HCT116 (cell line): ENCODE results near the gene COBLL1. TPM values are rescaled to one million over a fixed set of nuclear protein-coding genes. Genes with fewer than 3 reads are reported as not detected.

Source experiments
- ATAC-seq: fragments of 200-7000 bp; cut with Tn5 transposase; 2 replicates; pipeline ENCODE4 v1.9.1; 2020; ENCODE audit warnings: mild to moderate bottlenecking, moderate library complexity
- BruUV-seq: library from RNA; stranded (reverse); fragments of 400-500 nt; replicated peaks from 2 replicates; lab custom pipeline; 2021; lab: Mats Ljungman, UMichigan
- CTCF ChIA-PET: fragments of 300-600 bp; sonication (Branson Sonifier 250); formaldehyde crosslinking; loops from one replicate; lab custom pipeline; 2021; ENCODE audit warnings: antibody characterized with exemption; lab: Charles Lee
- POLR2A ChIA-PET: fragments of 300-600, 350-600 bp; sonication (Branson Sonifier 250); formaldehyde crosslinking; loops from one replicate; lab custom pipeline; 2021; ENCODE audit warnings: antibody characterized with exemption; lab: Charles Lee
- RAD21 ChIA-PET, 2 experiments: fragments of 300-600 bp; sonication (Branson Sonifier 250); formaldehyde crosslinking; loops; one replicate each; lab custom pipeline; 2023; ENCODE audit warnings: low total read pairs in 2 of 2; ENCODE audit not compliant: uncharacterized antibody in 2 of 2, unreplicated experiment in 2 of 2, low non-redundant PET in 1 of 2; lab: Charles Lee
- DNase-seq: peaks from one replicate; pipeline ENCODE4 v3.0.0-alpha.2; 2010; ENCODE audit warnings: low read depth, low spot score
- H2AFZ ChIP-seq: fragments of 200-600 bp; shearing (Covaris generic), sonication (generic); 2 replicates; pipeline ENCODE4 v1.6.1; 2017; ENCODE audit warnings: low read depth, mixed run types, mixed read lengths, antibody characterized with exemption, low read length; ENCODE audit not compliant: poor library complexity, severe bottlenecking
- H3K27ac ChIP-seq: 2 replicates; pipeline ENCODE4 v1.5.1; 2012; ENCODE audit warnings: low read depth, low read length
- H3K27me3 ChIP-seq: fragments of 200-600 bp; sonication (generic); 2 replicates; pipeline ENCODE4 v1.6.1; 2016; ENCODE audit warnings: mixed run types, low read length, mixed read lengths; ENCODE audit not compliant: insufficient read depth
- H3K36me3 ChIP-seq, 2 experiments: fragments of 200-500 bp in 1 of 2; fragments of 200-600 bp in 1 of 2; sonication (Bioruptor generic) in 1 of 2; sonication (generic) in 1 of 2; 2 replicates each; pipeline versions ENCODE4 v1.5.1 to v1.6.1; 2014 to 2016; ENCODE audit warnings: low read length in 2 of 2, inconsistent platforms in 1 of 2, mixed read lengths in 1 of 2, mixed run types in 1 of 2; ENCODE audit not compliant: insufficient read depth in 2 of 2, control insufficient read depth in 1 of 2
- H3K4me1 ChIP-seq, 2 experiments: fragments of 200-600 bp in 1 of 2; sonication (generic) in 1 of 2; 2 replicates each; pipeline versions ENCODE4 v1.5.1 to v1.6.1; 2012 to 2017; ENCODE audit warnings: low read length in 2 of 2, inconsistent platforms in 1 of 2, mild to moderate bottlenecking in 1 of 2, mixed read lengths in 1 of 2, mixed run types in 1 of 2, moderate library complexity in 1 of 2; ENCODE audit not compliant: insufficient read depth in 2 of 2, control insufficient read depth in 1 of 2
- H3K4me2 ChIP-seq: fragments of 200-600 bp; sonication (generic); 2 replicates; pipeline ENCODE4 v1.6.1; 2017; ENCODE audit warnings: mixed run types, low read length, mixed read lengths
- H3K4me3 ChIP-seq, 2 experiments: fragments of 200-600 bp in 1 of 2; sonication (generic) in 1 of 2; replicated peaks in 1 of 2; 2 replicates each; pipeline ENCODE4 v1.5.1; 2011 to 2016; ENCODE audit warnings: low read length in 2 of 2, control low read depth in 1 of 2, low read depth in 1 of 2, mild to moderate bottlenecking in 1 of 2, mixed read lengths in 1 of 2, mixed run types in 1 of 2
- H3K79me2 ChIP-seq: fragments of 200-600 bp; sonication (generic); 2 replicates; pipeline ENCODE4 v1.6.1; 2017; ENCODE audit warnings: mild to moderate bottlenecking, mixed run types, low read length, moderate library complexity, mixed read lengths; ENCODE audit not compliant: insufficient read depth
- H3K9ac ChIP-seq: fragments of 200-600 bp; sonication (generic); 2 replicates; pipeline ENCODE4 v1.6.1; 2016; ENCODE audit warnings: low read length, mixed read lengths
- H3K9me2 ChIP-seq: fragments of 200-600 bp; sonication (generic), shearing (Covaris generic); 2 replicates; pipeline ENCODE4 v1.6.1; 2017; ENCODE audit warnings: mixed run types, mild to moderate bottlenecking, moderate library complexity; ENCODE audit not compliant: insufficient read depth
- H3K9me3 ChIP-seq, 2 experiments: fragments of 200-500 bp in 1 of 2; fragments of 200-600 bp in 1 of 2; sonication (Bioruptor generic) in 1 of 2; sonication (generic) in 1 of 2; 2 replicates each; pipeline ENCODE4 v1.6.1; 2014 to 2017; ENCODE audit warnings: low read length in 2 of 2, mixed read lengths in 2 of 2, inconsistent platforms in 1 of 2, low read depth in 1 of 2, mild to moderate bottlenecking in 1 of 2, mixed run types in 1 of 2, moderate library complexity in 1 of 2; ENCODE audit not compliant: control insufficient read depth in 1 of 2, insufficient read depth in 1 of 2
- H4K20me1 ChIP-seq: fragments of 200-600 bp; sonication (generic), shearing (Covaris generic); 2 replicates; pipeline ENCODE4 v1.6.1; 2017; ENCODE audit warnings: mixed run types, mild to moderate bottlenecking, moderate library complexity; ENCODE audit not compliant: insufficient read depth
- CBX3 ChIP-seq: IDR thresholded peaks from 2 replicates; pipeline ENCODE4 v1.6.1; 2012; ENCODE audit warnings: low read depth
- CEBPB ChIP-seq: IDR thresholded peaks from 2 replicates; pipeline ENCODE4 v1.6.1; 2012; ENCODE audit warnings: low read depth
- CTCF ChIP-seq, 3 experiments: fragments of 200-600 bp in 1 of 3; sonication (generic) in 1 of 3; IDR thresholded peaks in 2 of 3; conservative IDR thresholded peaks in 1 of 3; 2 replicates each; pipeline ENCODE4 v1.5.1; 2012 to 2017; ENCODE audit warnings: low read depth in 2 of 3, low read length in 2 of 3, antibody characterized with exemption in 1 of 3, borderline replicate concordance in 1 of 3, control low read depth in 1 of 3, mild to moderate bottlenecking in 1 of 3, mixed read lengths in 1 of 3, mixed run types in 1 of 3, moderate library complexity in 1 of 3; ENCODE audit not compliant: insufficient read depth in 1 of 3
- JUND ChIP-seq: IDR thresholded peaks from 2 replicates; pipeline ENCODE4 v1.6.1; 2012
- POLR2A ChIP-seq: IDR thresholded peaks from 2 replicates; pipeline ENCODE4 v1.7.0; 2011; ENCODE audit warnings: borderline replicate concordance; ENCODE audit not compliant: insufficient read depth, insufficient read length; ENCODE audit errors: extremely low read depth
- REST ChIP-seq: IDR thresholded peaks from 2 replicates; pipeline ENCODE4 v1.6.1; 2012; ENCODE audit warnings: low read depth
- SRF ChIP-seq: IDR thresholded peaks from 2 replicates; pipeline ENCODE4 v1.6.1; 2012; ENCODE audit warnings: low read depth
- TCF7L2 ChIP-seq: IDR thresholded peaks from 2 replicates; pipeline ENCODE4 v1.7.0; 2011; ENCODE audit warnings: borderline replicate concordance, inconsistent platforms; ENCODE audit not compliant: insufficient read depth, insufficient read length; ENCODE audit errors: extremely low read depth
- ZNF274 ChIP-seq: fragments of 200-500 bp; sonication (Bioruptor generic); IDR thresholded peaks from 2 replicates; pipeline ENCODE4 v1.6.1; 2014; ENCODE audit warnings: mild to moderate bottlenecking, low read depth, low read length, inconsistent platforms
- intact Hi-C: fragments of 100-400 bp; cut with micrococcal nuclease; formaldehyde crosslinking; loops from 2 replicates; pipeline ENCODE4 v1.10.0; 2022
- total RNA-seq: library from RNA; stranded (reverse); gene quantifications from one replicate; pipeline ENCODE4 v1.2.1, GENCODE V29; 2021; ENCODE audit not compliant: unreplicated experiment
- TF ChIP-seq, protein P1 (sequence below): IDR thresholded peaks from 2 replicates; pipeline ENCODE4 v1.6.1; 2012
- TF ChIP-seq, protein P2 (sequence below): IDR thresholded peaks from 2 replicates; pipeline ENCODE4 v1.6.1; 2012

Gene COBLL1
- total RNA-seq, 1 experiment from 2014 or later = 3.6 TPM

- ChIA-PET CTCF (no interaction called here), RAD21 (no interaction called here), POLR2A (no interaction called here)
- BruUV-seq = no TSS peak
- H3K9me3 ChIP-seq = no peaks in the 10 kb centered on the region
- no peaks in the 10 kb centered on the region for H4K20me1 ChIP-seq
- H3K9ac ChIP-seq = no peak overlapping the region
- no peak overlapping the region for H3K27ac ChIP-seq
- DNase-seq = no peak
- H3K79me2 ChIP-seq = no peaks in the 10 kb centered on the region
- H3K4me2 ChIP-seq = 0 out of 2 replicates have a peak overlapping the region, but pooled peaks have one; percentile 0
- H3K27me3 ChIP-seq = no peaks in the 10 kb centered on the region
- no peak overlapping the region for H2AFZ ChIP-seq
- intact Hi-C loops = no loop called here
- peaks cover 0 to 12% of the 10 kb centered on the region in 2 experiments; a peak in 1 of 4 replicates for H3K4me1 ChIP-seq
- ATAC-seq = no peak
- no peaks in the 10 kb centered on the region for H3K36me3 ChIP-seq
- TF ChIP-seq CTCF (IDR thresholded peaks at IDR 0.05 in 2 of 3, conservative IDR thresholded peaks at IDR 0.05 in 1 of 3; ENCODE audit: borderline replicate concordance in 1 of 3, insufficient read depth in 1 of 3, low read depth in 2 of 3, low read length in 2 of 3) (no peak), CBX3 (no peak), CEBPB (no peak), POLR2A (no peak)
- H3K4me3 ChIP-seq = no peak overlapping the region
- H3K9me2 ChIP-seq = no peaks in the 10 kb centered on the region
Measured at GRCh38 chr2:164779383-164780057, 62.1 kb downstream of the COBLL1 start.

DNA sequence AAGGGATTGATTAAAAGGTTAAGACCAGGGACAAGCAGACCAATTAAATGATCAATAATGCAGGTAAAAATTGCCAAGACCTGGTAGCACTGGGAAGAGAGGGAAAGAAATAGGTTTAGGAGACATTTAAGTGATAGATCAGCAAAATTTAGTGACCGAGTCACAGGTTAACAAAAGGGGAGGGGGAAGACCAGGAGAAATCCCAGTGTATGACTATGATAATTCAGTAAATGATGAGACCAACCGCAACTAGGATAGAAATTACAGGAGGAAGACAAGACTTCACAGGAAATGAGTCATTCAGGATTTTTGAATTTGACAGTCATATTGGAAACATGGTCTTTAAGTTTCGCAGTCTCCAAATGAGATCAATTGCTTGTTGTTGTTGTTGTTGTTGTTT lies 62.9 kb downstream of the COBLL1 start:
- no peak for ATAC-seq
- DNase-seq = no peak
- H3K27ac ChIP-seq = no peak overlapping the region

More for the DNA sequence above, 62.9 kb downstream of the COBLL1 start:
- H3K36me3 ChIP-seq = no peaks in the 10 kb centered on the region
- no peak overlapping the region for H3K4me3 ChIP-seq
- intact Hi-C loops = no loop called here
- peaks cover 0 to 12% of the 10 kb centered on the region in 2 experiments; a peak in 1 of 4 replicates for H3K4me1 ChIP-seq
- ChIA-PET RAD21 (no interaction called here), POLR2A (no interaction called here), CTCF (no interaction called here)
- no peak for TF ChIP-seq REST
- no peak for TF ChIP-seq ZNF274
- no peak for TF ChIP-seq SRF
- TF ChIP-seq JUND = no peak
- TF ChIP-seq, protein P1, sequence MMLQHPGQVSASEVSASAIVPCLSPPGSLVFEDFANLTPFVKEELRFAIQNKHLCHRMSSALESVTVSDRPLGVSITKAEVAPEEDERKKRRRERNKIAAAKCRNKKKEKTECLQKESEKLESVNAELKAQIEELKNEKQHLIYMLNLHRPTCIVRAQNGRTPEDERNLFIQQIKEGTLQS = no peak
- TF ChIP-seq TCF7L2 = no peak
- TF ChIP-seq, protein P2, sequence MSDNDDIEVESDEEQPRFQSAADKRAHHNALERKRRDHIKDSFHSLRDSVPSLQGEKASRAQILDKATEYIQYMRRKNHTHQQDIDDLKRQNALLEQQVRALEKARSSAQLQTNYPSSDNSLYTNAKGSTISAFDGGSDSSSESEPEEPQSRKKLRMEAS = no peak
- TF ChIP-seq CEBPB = no peak
- 0 out of 2 replicates have a peak overlapping the region, but pooled peaks have one; percentile 0 for H3K4me2 ChIP-seq
- no TSS peak for BruUV-seq
- no peaks in the 10 kb centered on the region for H4K20me1 ChIP-seq
- no peaks in the 10 kb centered on the region for H3K79me2 ChIP-seq
- no peaks in the 10 kb centered on the region for H3K9me2 ChIP-seq
- H2AFZ ChIP-seq = no peak overlapping the region
- H3K27me3 ChIP-seq = no peaks in the 10 kb centered on the region
- H3K9me3 ChIP-seq = no peaks in the 10 kb centered on the region
- H3K9ac ChIP-seq = no peak overlapping the region
